Epithelial cell of proximal tubule (primary cell): ENCODE measurements around the gene ZSCAN31. TPM values are rescaled to one million over a fixed set of nuclear protein-coding genes. Genes with fewer than 3 reads are reported as not detected.
"Not testable (repeated sequence)": the region's sequence is repeated elsewhere in the genome, so short reads cannot be mapped to it uniquely, and the experiment has no call there.

Experiments
- DNase-seq: peaks from one replicate; pipeline ENCODE4 v3.0.0-alpha.2; 2011; ENCODE audit warnings: low read depth
- H3K4me3 ChIP-seq: 2 replicates; pipeline ENCODE4 v1.5.1; 2011; ENCODE audit warnings: low read depth, mild to moderate bottlenecking, low read length
- CTCF ChIP-seq: conservative IDR thresholded peaks from 2 replicates; pipeline ENCODE4 v1.5.1; 2012; ENCODE audit warnings: low read depth, mild to moderate bottlenecking, low read length
- total RNA-seq: library from RNA; depleted of rRNA; stranded (reverse); fragments of >200 nt; gene quantifications from 2 replicates; pipeline ENCODE4 v1.2.3, GENCODE V29; 2015

The ZSCAN31 gene
- total RNA-seq, 1 donor from 2014 or later = 0.52 TPM

GRCh38 chr6:28315628-28316027, 20.3 kb downstream of the ZSCAN31 start:
- no peak for TF ChIP-seq CTCF
- no peak overlapping the region for H3K4me3 ChIP-seq
- no peak for DNase-seq

- H3K4me3 ChIP-seq = no peak overlapping the region
- no peak for TF ChIP-seq CTCF
- DNase-seq = no peak
These were observed 23.0 kb downstream of the ZSCAN31 start for GRCh38 chr6:28312939-28313338.

- H3K4me3 ChIP-seq = no peak overlapping the region
- DNase-seq = no peak
- no peak for TF ChIP-seq CTCF
These were observed 24.7 kb downstream of the ZSCAN31 start for GRCh38 chr6:28311139-28311823.

GRCh38 chr6:28306363-28306762, 29.6 kb downstream of the ZSCAN31 start:
- not testable (repeated sequence) for DNase-seq, H3K4me3 ChIP-seq

GRCh38 chr6:28303570-28303969, 32.4 kb downstream of the ZSCAN31 start:
- DNase-seq = no peak
- H3K4me3 ChIP-seq = no peak overlapping the region
- TF ChIP-seq CTCF = no peak

GRCh38 chr6:28296520-28297060, 39.4 kb downstream of the ZSCAN31 start:
- H3K4me3 ChIP-seq = no peak overlapping the region
- no peak for TF ChIP-seq CTCF
- DNase-seq = no peak

GRCh38 chr6:28295326-28295725, 40.6 kb downstream of the ZSCAN31 start:
- DNase-seq = no peak
- no peak for TF ChIP-seq CTCF
- no peak overlapping the region for H3K4me3 ChIP-seq
